ENCODE results near the gene SDHAF4. TPM values are rescaled to one million over a fixed set of nuclear protein-coding genes. Genes with fewer than 3 reads are reported as not detected.
"Not testable (repeated sequence)": the region's sequence is repeated elsewhere in the genome, so short reads cannot be mapped to it uniquely, and the experiment has no call there.

The SDHAF4 gene
- polyA plus RNA-seq, 4 donors, result 11.0 to 24.5 (median 17.6) TPM

DNA sequence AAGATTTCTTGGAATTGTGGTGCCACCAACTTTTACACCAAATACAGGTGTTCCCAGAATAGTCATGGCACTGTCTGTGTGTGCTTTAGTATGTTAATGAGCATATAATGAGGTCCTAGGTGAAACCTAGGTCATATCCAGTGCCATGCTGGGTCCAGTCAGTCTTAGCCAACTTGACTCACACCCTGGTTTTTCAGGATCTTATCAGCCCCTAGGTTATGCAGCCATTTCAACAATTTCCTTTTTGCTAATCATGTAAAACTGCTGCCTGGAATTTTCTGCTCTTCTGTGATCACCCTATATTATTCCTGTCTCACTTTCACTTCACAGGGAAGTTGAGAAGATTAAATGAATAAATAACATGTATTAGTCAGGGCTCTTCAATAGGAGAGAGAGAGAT lies 23.7 kb downstream of the SDHAF4 start:
- DNase-seq (ENCODE audit: low read depth in 4 of 4, low spot score in 3 of 4), result no peak

DNA sequence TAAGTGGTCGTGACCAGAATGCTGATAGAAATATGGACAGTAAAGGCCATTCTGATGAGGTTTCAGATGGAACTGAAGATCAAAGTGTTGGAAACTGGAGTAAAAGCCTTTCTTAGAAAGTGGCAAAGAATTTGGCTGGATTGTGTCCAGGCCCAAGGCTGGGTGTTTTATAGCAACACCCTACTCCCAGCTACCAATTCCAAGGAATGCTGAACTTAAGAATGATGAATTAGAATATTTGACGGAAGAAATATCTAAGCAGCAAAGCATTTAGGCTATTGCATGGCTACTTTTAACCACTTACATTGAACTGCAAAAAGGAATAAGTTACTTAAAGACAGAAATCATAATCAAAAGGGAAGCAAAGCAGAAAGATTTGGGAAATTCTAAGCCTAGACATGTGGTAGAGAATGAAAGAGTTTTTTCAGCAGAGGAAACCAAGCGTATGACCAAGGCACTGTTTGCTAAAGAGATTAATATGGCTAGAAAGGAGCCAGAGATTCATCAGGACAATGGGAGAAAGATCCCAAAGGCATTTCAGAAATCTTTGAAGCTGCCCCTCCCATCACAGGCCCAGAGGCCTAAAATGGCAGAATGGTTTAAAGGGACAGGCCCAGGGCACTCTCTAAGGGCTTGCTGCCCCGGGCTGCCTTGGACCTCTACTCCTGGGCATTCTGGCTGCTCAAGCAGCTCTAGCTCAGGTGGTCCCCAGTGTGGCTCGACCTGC lies 25.8 kb downstream of the SDHAF4 start:
- no peak for DNase-seq (ENCODE audit: low read depth in 4 of 4, low spot score in 3 of 4)

- no peak for DNase-seq (ENCODE audit: low read depth in 4 of 4, low spot score in 3 of 4)
Measured at GRCh38 chr6:70593118-70593486, 26.4 kb downstream of the SDHAF4 start.

- no peak for DNase-seq (ENCODE audit: low read depth in 4 of 4, low spot score in 3 of 4)
Measured at GRCh38 chr6:70599187-70599586, 32.5 kb downstream of the SDHAF4 start.

DNA sequence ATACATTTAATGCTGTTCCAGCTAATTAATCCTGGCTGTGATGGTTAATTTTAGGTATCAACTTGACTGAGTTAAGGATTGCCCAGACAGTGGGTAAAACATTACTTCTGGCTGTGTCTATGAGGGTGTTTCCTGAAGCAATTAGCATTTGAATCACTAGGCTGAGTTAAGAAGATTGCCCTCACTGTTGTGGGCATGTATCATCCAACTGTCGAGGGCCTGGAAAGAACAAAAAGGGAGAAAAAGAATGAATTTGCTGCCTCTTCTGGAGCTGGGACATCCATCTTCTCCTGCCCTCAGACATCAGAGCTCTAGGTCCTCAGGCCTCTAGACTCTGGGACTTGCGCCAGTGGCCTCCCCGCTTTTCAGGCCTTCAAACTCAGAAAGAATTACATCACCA lies 34.3 kb downstream of the SDHAF4 start:
- DNase-seq (ENCODE audit: low read depth in 4 of 4, low spot score in 3 of 4), result no peak

GRCh38 chr6:70604254-70604653 lies 37.5 kb downstream of the SDHAF4 start:
- DNase-seq (ENCODE audit: low read depth in 4 of 4, low spot score in 3 of 4), result no peak

- DNase-seq (ENCODE audit: low read depth in 4 of 4, low spot score in 3 of 4), result not testable (repeated sequence)
Measured at GRCh38 chr6:70607371-70607770, 40.6 kb downstream of the SDHAF4 start.

DNA sequence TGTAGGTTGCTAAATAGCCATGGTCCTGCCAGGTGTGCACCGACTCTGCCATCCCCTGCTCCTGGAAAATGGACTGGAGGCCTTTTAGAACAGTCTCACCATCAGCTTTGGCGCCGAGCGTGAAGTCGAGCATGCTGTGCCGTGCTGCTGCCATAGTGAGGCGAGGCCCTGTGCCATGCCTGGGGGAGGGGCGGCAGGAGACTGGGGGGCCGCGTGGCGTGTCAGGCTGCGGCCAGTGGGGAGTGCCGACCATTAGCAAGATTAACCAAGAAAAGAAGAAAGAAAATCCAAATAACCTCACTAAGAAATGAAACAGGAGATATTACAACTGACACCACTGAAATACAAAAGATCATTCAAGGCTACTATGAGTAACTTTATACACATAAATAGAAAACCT lies 42.5 kb downstream of the SDHAF4 start:
- not testable (repeated sequence) for DNase-seq (ENCODE audit: low read depth in 4 of 4, low spot score in 3 of 4)

- no peak for DNase-seq (ENCODE audit: low read depth in 4 of 4, low spot score in 3 of 4)
Measured at GRCh38 chr6:70616728-70617260, 50.1 kb downstream of the SDHAF4 start.

- no peak for DNase-seq (ENCODE audit: low read depth in 4 of 4, low spot score in 3 of 4)
Measured at GRCh38 chr6:70620746-70621145, 54.0 kb downstream of the SDHAF4 start.

GRCh38 chr6:70622461-70622860 lies 55.7 kb downstream of the SDHAF4 start:
- no peak for DNase-seq (ENCODE audit: low read depth in 4 of 4, low spot score in 3 of 4)

DNA sequence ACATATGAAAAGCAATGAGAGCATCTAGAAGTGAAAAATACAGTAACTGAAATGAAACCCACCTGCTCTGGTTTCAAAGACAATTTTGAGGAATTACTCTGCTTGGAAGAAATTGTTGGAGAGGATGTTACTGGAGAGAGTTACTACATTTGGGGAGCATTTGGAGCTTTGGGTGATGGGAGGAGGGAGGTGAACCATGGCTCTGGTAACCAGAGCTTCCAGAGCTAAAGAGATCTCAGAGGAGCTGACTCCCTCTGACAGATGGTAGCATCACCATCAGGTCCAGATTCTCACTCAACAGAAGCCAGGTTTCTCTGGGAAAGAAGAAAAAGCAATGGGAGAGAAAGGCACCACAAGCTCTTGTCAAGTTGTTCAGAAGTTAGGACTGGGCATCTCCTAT lies 58.7 kb downstream of the SDHAF4 start:
- no peak for DNase-seq (ENCODE audit: low read depth in 4 of 4, low spot score in 3 of 4)

GRCh38 chr6:70627500-70628254 lies 60.9 kb downstream of the SDHAF4 start:
- DNase-seq (ENCODE audit: low read depth in 4 of 4, low spot score in 3 of 4), result no peak

DNA sequence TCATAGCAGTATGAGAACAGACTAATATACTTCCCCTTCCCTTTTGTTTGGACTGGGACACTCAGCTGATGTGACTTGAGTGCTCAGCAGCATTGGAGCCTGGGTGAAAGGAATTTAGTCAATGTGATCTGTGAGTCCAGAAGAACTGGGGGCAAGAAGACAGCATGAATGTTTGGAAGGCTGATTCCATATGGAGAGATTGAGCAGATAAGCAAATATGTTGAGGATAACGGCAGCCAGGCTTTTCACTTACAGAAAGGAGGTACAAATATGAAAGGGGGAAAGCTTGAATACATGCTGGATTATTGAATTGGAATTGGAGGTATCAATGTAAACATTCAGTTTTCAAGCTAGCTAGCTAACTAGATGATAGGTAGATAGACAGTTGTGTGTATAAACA lies 63.2 kb downstream of the SDHAF4 start:
- no peak for DNase-seq (ENCODE audit: low read depth in 4 of 4, low spot score in 3 of 4)

DNA sequence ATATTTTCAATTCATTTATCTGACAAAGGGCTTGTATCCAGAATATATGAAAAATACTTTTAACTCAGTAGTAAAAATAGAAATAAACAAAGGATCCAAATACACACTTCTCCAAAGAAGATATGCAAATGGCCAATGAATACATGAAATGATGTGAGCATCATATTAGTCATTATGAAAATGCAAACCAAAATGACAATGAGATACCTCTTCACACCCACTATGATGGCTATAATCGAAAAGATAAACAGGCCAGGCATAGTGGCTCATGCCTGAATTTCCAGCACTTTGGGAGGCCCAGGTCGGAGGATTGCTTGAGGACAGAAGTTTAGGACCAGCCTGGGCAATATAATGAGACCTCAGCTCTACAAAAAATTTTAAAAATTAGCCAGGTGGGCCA lies 67.1 kb downstream of the SDHAF4 start:
- DNase-seq (ENCODE audit: low read depth in 4 of 4, low spot score in 3 of 4), result no peak

DNA sequence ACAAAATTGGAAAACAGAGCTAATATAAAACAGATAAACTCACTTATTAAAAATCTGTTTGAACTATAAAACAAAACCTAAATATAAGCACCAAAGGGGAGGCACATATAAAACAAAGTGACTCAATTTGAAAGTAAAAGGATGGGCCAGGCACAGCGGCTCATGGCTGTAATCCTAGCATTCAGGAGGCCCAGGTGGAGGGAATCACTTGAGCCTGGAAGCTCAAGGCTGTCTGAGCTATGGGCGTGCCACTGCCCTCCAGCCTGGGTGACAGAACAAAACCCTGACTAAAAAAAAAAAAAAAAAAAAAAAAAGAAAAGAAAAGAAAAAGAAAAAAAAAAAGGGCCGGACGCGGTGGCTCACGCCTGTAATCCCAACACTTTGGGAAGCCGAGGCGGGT lies 69.9 kb downstream of the SDHAF4 start:
- no peak for DNase-seq (ENCODE audit: low read depth in 4 of 4, low spot score in 3 of 4)

DNA sequence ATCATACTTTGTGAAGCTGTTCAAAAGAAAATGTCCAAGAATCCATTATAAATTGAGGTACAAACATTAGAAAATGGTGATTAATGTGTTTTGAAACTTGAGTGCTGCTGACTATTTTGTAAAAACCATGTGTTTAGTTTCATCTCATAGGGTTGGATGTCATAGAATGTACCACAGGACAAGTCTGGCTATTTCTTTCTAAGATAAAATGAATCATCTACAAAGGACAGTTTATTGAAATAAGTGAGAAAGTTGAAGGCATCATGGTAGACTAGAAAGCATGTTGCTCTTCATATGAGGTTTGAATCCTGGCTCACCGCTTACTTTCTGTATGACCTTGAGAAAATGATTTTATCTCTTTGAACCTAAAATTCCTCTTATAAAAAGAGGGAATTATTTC lies 71.7 kb downstream of the SDHAF4 start:
- no peak for DNase-seq (ENCODE audit: low read depth in 4 of 4, low spot score in 3 of 4)

Other genes starting within 250 kb of the SDHAF4 start
- 10 to 100 TPM; 18.4 to 37.3 (median 30.3) TPM for gene FAM135A, start 153.4 kb upstream of the SDHAF4 start, polyA plus RNA-seq (ENCODE audit: insufficient read length in 4 of 4)
- 10 to 100 TPM; 25.8 to 31.9 (median 29.7) TPM for gene SMAP1, start 101.0 kb downstream of the SDHAF4 start, polyA plus RNA-seq (ENCODE audit: insufficient read length in 4 of 4)

All from left renal pelvis (tissue), 4 donors.